COLO668 (cell line): Measurements from ENCODE around the gene CAMTA2.
A peak's percentile ranks its signal among the peaks of the same experiment; 100 is the strongest.
"Not testable (repeated sequence)": the region's sequence is repeated elsewhere in the genome, so short reads cannot be mapped to it uniquely, and the experiment has no call there.

Source experiments
- DNase-seq: peaks from one replicate; lab custom pipeline; 2025; ENCODE audit not compliant: unreplicated experiment; lab: John Stamatoyannopoulos, UW

Gene CAMTA2

GRCh38 chr17:4986951-4987766 is at the start of gene CAMTA2:
TSS of gene CAMTA2 (minus strand) at chr17:4987675. CDS start at chr17:4986222, 1,453 bp downstream.
- peak; percentile 87 for DNase-seq

GRCh38 chr17:5035315-5035714 is 47.8 kb upstream of the CAMTA2 start, which contains the start of gene SLC52A1:
TSS of gene SLC52A1 (minus strand) at chr17:5035426. CDS start at chr17:5034606, 820 bp downstream.
- DNase-seq, result no peak

DNA sequence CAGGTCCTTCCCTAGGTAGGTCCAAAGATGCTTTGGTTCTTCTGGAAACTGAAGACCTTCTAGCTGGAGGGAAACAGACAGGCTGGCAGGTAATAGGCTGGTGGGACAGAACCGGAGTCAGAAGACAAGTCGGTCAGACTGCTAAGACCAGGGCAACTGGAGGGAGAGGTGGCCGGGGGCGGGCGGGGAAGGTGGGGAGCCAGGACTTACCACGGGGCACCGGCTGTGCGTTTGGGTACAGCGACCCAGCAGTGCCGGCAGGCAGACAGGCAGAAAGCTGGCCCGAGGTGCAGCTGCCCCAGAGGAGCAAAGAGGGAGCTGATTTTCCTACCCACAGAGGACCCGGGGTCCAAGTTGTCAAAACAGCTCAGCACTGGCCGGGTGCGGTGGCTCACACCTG is 47.2 kb upstream of the CAMTA2 start:
- no peak for DNase-seq

GRCh38 chr17:5034063-5034462 is 46.6 kb upstream of the CAMTA2 start:
- no peak for DNase-seq

DNA sequence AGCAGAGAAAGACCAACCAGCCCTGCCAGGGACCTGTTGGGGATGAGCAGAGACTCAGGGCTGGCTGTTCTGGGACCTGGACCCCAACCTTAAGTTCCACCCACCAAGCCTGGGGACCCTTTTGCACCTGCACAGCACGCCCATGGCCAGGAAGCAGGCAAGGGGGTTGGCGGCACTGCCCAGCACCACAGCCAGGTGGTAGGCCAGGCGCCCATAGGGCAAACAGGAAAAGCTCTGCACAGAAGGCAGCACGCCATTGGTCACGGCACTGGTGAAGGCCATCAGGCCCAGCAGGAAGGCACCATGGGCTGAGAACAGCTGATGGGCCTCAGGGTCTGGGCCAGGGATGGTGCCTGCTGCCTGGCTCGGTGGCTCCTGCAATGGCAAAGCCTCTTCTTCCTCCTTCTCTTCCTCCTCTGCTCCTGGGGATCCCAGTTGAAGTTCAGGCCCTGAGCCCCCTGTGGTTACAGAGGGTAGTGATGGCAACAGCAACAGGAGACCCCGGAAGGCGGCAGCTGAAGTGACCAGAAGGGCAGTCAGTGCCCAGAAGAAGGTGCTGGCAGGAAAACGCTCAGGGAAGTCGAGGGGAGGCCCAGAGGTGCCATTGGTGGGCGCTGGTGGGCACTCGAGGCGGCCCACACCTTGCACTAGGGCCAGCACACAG is 46.0 kb upstream of the CAMTA2 start:
- DNase-seq, result no peak

GRCh38 chr17:5032865-5033264 is 45.4 kb upstream of the CAMTA2 start:
- no peak for DNase-seq

DNA sequence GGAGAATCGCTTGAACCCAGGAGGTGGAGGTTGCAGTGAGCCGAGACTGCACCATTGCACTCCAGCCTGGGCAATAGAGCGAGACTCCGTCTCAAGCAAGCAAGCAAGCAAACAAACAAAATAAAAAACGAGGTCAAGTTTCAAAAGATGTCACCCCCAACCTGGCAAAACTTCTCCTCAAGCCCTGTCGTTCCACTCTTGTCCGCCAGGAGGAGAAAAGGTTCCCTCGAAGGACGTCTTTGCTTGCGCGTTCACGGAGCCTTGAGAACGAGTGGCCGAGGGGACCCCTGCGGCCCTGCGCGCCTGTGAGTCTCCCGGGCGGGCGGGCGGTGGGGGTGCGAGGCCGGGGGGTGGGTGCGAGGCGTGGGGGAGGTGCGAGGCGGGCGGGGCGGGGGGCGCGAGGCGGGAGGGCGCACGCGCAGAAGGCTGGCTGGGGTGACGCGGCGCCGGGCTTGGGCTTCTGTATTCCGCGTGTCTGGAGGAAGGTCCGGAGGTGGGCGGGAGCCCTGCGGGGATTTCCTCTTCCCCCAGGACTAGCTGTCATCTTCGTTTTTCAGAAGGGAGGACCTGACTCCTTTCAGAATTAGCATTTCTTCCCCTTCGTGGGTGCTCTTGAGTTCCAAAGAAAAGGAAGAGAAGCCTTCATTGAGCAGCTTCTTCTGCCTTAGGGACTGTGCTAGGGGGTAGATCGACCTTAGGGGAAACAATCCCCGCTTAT is 44.0 kb upstream of the CAMTA2 start:
- peak; percentile 45 for DNase-seq

- DNase-seq, result not testable (repeated sequence)
Observed at GRCh38 chr17:5030168-5030567, 42.7 kb upstream of the CAMTA2 start.

DNA sequence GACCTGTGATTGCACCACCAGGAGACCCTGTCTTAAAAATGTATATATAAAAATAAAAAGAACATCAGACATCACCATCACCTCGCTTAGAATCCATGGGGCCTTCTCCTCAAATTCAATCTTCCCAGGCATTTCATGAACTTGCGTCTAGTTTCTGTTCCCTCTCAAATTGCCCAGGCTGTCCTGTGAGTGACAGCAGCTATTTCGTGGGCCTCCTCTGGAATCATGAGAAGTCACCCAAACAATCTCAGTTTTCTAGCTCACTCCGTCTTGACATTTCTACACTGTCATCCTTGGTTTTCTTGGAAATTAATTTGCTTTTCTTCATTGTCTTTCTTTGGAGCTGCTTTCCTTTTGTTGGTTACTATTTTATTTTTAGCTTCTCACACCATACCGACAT is 40.4 kb upstream of the CAMTA2 start:
- no peak for DNase-seq

- no peak for DNase-seq
Observed at GRCh38 chr17:5027299-5027698, 39.8 kb upstream of the CAMTA2 start.

- no peak for DNase-seq
Observed at GRCh38 chr17:5024604-5025003, 37.1 kb upstream of the CAMTA2 start.

GRCh38 chr17:5023588-5024147 is 36.2 kb upstream of the CAMTA2 start:
- DNase-seq, result no peak

GRCh38 chr17:5022171-5022711 is 34.8 kb upstream of the CAMTA2 start:
- DNase-seq, result no peak

- DNase-seq, result no peak
Observed at GRCh38 chr17:5020502-5021023, 33.1 kb upstream of the CAMTA2 start.

- DNase-seq, result no peak
Observed at GRCh38 chr17:5019475-5019956, 32.0 kb upstream of the CAMTA2 start.

GRCh38 chr17:5014357-5014756 is 26.9 kb upstream of the CAMTA2 start:
- DNase-seq, result no peak

DNA sequence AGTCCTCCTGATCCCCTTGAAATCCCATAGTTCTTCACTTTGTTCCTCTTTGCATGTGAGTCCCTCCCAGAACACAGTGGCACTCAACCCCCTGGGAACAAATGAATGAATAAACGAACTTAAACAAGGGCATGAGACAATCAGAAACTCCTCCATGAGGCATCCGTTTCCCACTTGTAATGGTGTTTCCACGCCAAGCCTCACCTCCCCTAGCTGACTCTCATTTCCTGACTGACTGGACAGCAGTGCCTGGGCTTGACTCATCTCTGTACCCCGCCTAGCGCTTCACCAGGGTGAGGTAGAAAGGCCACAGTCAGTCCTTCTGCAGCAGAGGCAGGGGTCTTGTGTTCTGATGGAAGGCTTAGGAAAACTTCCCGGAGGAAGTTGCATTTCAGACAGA is 24.5 kb upstream of the CAMTA2 start:
- no peak for DNase-seq

GRCh38 chr17:5003214-5003867 is 15.9 kb upstream of the CAMTA2 start:
- no peak for DNase-seq

DNA sequence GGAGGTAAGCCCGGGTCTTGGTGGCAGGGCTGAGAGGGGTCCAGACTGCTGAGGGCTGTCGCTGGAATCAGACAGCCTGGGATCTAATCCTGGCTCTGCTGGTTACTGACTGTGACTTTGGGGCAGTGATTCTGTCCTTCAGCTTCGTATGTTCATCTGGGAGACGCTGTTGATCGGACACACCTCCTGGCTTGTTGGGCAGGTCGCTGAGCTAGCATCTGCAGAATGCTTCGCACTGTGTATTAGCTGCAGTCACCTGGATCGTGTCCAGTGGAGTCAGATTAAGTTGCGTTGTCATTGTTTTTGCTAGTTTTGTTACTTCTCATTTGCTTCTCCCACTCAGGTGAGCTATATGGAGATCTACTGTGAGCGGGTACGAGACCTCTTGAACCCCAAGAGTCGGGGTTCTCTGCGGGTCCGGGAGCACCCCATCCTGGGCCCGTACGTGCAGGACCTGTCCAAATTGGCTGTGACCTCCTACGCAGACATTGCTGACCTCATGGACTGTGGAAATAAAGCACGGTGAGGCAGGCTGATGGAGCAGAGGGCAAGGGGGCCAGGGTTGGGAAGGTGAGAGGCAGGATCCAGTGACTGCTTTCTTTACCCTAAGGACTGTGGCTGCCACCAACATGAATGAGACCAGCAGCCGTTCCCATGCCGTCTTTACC is 14.8 kb upstream of the CAMTA2 start:
- DNase-seq, result no peak

DNA sequence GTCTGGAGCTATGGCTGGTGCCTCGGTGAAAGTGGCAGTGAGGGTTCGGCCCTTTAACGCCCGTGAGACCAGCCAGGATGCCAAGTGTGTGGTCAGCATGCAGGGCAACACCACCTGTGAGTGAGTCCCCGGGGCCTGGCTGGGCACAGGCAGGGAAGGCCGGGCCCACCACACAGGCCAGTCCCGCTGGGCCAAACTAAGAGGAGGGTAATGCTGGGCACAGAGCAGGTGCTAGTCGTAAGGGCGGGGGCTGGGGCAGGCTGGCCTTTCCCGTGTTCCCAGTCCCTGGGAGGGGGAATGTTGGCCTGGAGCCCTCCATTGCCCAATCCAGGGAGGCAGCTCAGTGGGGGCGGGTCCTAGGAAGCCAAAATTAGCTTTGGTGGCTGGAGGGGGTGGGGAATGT is 12.8 kb upstream of the CAMTA2 start:
- DNase-seq, result no peak
